ENCODE results near the gene DYSF.

DYSF gene

GRCh38 chr2:71711133-71711855, 257.9 kb downstream of the DYSF start:
- Mint-ChIP-seq H3K4me1 (no peaks in the 10 kb centered on the region), H3K27ac (no peak overlapping the region), H3K36me3 (no peaks in the 10 kb centered on the region), H3K9me3 (no peaks in the 10 kb centered on the region), H3K27me3 (peaks cover 11% of the 10 kb centered on the region), H3K4me3 (no peak overlapping the region)
- ATAC-seq (ENCODE audit: low read depth): no peak
- DNase-seq (ENCODE audit: low spot score in 2 of 2): no peak

DNA sequence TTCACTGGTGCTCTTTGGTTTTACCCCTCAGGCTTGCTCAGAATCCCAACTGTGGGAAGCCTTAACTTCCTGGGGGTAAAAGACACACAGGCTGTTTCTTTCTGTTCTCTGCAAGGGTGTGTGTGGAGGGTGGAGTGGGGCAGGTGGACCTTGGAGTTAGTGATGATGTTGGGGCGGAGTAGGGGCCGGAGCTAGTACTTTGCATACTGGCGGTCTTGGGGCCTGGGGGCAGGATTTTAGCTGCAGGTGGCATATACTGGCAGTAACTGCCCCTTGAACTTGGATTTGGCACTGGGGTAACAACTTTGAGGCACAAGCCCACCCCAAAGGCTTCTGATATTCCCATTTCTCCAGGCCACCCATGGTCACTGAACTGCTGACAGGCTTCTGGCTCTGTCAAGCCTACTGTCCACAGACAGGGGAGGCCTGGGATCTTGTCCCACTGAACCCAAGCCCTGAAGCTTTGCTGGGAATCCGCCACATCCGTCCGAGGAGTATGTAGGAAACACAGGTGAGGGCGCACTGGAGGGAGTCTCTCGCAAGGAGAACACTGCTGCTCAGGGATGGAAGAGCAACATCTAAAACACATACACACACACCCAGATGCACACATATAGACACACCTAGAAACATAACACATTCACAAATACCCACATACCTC, 258.9 kb downstream of the DYSF start:
- Mint-ChIP-seq H3K27ac (no peak overlapping the region), H3K4me1 (no peaks in the 10 kb centered on the region), H3K4me3 (no peak overlapping the region), H3K27me3 (peaks cover 11% of the 10 kb centered on the region), H3K36me3 (no peaks in the 10 kb centered on the region), H3K9me3 (no peaks in the 10 kb centered on the region)
- ATAC-seq (ENCODE audit: low read depth) (no peak), DNase-seq (ENCODE audit: low spot score in 2 of 2) (no peak)

DNA sequence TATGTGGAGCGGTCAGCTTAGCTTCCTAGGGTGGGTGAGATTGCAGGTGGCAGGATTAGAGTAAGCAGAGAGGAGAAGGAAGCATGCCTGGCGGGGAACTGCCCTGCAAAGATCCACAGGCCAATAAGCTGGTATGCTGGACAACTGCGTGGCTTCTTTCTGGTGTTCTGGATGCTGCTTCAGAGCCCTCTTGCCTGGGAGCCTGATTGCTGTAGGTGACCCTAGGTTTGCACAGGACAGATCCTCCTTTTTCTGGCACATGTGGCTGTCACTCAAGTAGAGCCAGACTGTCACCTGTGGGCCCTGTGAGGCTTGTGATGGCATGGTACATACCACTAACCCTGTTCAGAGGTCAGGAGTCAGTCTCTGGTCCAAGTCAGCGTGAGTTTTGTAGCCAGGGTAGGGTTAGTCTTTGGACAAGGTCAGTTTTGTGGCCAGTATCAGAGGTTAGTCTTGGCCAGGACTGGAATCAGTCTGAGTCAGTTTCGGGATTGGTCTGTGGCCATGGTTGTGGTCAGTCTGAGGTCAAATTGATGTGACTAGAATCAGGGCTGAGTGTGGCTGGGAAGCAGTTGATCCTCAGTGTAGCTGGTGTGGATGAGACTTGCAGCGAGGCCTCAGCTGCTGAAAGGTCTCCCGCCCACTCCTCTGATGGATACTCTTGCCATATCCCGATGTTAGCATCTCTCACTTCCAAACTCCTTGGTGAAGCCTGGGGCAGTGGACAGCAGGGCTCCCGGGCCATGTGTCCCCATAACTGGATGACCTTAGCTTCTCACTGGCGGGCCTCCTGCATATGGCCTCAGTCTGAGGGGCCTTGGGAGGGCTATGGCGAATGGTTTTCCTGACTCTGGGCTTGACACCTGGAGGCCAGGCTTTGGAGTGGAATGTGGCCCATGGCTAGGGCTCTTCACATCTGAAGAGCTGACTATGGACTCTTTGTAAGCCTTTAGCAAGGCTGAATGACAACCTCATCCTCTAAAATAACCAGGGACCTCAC, 260.5 kb downstream of the DYSF start:
- DNase-seq (ENCODE audit: low spot score in 2 of 2) (no peak), ATAC-seq (ENCODE audit: low read depth) (no peak)
- no peaks in the 10 kb centered on the region for H3K9me3 Mint-ChIP-seq
- no peak overlapping the region for H3K4me3 Mint-ChIP-seq
- no peaks in the 10 kb centered on the region for H3K4me1 Mint-ChIP-seq
- H3K36me3 Mint-ChIP-seq: no peaks in the 10 kb centered on the region
- no peak overlapping the region for H3K27ac Mint-ChIP-seq
- peaks cover 7% of the 10 kb centered on the region for H3K27me3 Mint-ChIP-seq

DNA sequence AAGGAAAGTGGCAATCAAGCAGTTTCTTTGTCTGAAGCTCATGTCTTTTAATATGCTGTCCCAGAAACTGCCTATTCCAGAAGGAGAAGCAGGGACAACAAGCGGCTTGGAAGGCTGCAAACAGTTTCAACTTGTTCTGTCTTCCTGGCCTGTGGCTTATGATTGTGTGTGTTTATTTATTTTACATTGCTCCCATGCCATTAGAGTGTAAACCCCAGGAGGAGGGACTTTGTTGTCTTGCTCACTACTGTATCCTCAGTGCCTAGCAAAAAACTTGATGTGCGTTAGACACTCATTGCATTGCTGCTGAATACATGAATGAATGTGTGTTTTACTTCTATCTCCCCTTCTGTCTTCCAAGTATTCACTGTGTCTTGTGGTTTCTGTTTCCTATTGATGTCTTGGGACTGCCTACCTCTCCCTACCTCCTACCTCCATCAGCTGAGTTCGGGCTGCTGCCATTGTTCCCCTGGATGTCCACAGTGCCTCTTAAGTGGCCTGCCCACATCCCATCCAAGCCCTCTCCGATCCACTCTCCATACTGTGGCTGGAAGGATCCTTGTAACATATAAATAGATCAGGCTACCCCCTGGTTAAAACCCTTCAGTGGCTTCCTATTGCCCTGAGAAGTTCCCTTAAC, 261.4 kb downstream of the DYSF start:
- no peaks in the 10 kb centered on the region for H3K9me3 Mint-ChIP-seq
- DNase-seq (ENCODE audit: low spot score in 2 of 2) (no peak), ATAC-seq (ENCODE audit: low read depth) (no peak)
- no peak overlapping the region for H3K27ac Mint-ChIP-seq
- peaks cover 9% of the 10 kb centered on the region for H3K27me3 Mint-ChIP-seq
- no peaks in the 10 kb centered on the region for H3K36me3 Mint-ChIP-seq
- no peaks in the 10 kb centered on the region for H3K4me1 Mint-ChIP-seq
- H3K4me3 Mint-ChIP-seq: no peak overlapping the region

DNA sequence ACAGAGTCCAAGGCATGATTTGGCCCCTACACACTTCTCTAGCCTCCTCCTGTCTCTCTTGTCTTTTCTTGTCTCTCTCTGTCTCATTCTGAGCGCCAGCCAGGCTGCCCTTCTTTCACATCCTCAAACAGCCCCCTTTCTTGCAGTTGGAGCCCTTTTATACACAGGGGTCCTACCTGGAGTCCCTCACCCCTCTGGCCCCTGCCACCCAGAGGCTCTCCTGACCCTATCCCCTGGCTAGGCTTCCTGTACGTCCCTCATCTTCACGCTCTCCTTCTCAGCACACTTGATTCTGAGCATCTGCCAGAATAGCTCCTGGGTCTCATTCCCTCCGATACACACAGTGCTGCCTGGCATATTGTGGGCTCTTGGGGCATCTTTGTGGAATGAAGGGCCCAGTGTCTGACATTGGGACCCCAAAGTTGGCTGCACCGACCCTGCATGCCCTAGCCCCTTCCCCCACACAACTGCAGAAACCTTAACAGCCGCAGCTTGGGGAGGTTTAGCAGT, 261.9 kb downstream of the DYSF start:
- DNase-seq (ENCODE audit: low spot score in 2 of 2): no peak

GRCh38 chr2:71715951-71716696, 262.8 kb downstream of the DYSF start:
- DNase-seq (ENCODE audit: low spot score in 2 of 2): no peak
- Mint-ChIP-seq H3K36me3 (no peaks in the 10 kb centered on the region), H3K27ac (no peak overlapping the region), H3K9me3 (no peaks in the 10 kb centered on the region), H3K4me3 (no peak overlapping the region), H3K4me1 (no peaks in the 10 kb centered on the region), H3K27me3 (peaks cover 9% of the 10 kb centered on the region)
- no peak for ATAC-seq (ENCODE audit: low read depth)

More for the DNA sequence above, 261.9 kb downstream of the DYSF start:
- H3K27me3 Mint-ChIP-seq: peaks cover 9% of the 10 kb centered on the region
- no peaks in the 10 kb centered on the region for H3K9me3 Mint-ChIP-seq
- H3K36me3 Mint-ChIP-seq: no peaks in the 10 kb centered on the region
- no peak overlapping the region for H3K4me3 Mint-ChIP-seq
- no peak for ATAC-seq (ENCODE audit: low read depth)
- no peak overlapping the region for H3K27ac Mint-ChIP-seq
- no peaks in the 10 kb centered on the region for H3K4me1 Mint-ChIP-seq

- H3K4me3 Mint-ChIP-seq: no peak overlapping the region
- no peaks in the 10 kb centered on the region for H3K4me1 Mint-ChIP-seq
- H3K9me3 Mint-ChIP-seq: no peaks in the 10 kb centered on the region
- H3K27me3 Mint-ChIP-seq: peaks cover 7% of the 10 kb centered on the region
- ATAC-seq (ENCODE audit: low read depth): no peak
- no peak overlapping the region for H3K27ac Mint-ChIP-seq
- no peaks in the 10 kb centered on the region for H3K36me3 Mint-ChIP-seq
- no peak for DNase-seq (ENCODE audit: low spot score in 2 of 2)
Measured at GRCh38 chr2:71716697-71717624, 263.6 kb downstream of the DYSF start.

- no peak for DNase-seq (ENCODE audit: low spot score in 2 of 2)
- Mint-ChIP-seq H3K27ac (no peak overlapping the region), H3K36me3 (peaks cover 1% of the 10 kb centered on the region), H3K4me1 (no peaks in the 10 kb centered on the region), H3K27me3 (peaks cover 7% of the 10 kb centered on the region), H3K9me3 (peaks cover 3% of the 10 kb centered on the region), H3K4me3 (no peak overlapping the region)
- no peak for ATAC-seq (ENCODE audit: low read depth)
Measured at GRCh38 chr2:71718686-71719085, 265.3 kb downstream of the DYSF start.

DNA sequence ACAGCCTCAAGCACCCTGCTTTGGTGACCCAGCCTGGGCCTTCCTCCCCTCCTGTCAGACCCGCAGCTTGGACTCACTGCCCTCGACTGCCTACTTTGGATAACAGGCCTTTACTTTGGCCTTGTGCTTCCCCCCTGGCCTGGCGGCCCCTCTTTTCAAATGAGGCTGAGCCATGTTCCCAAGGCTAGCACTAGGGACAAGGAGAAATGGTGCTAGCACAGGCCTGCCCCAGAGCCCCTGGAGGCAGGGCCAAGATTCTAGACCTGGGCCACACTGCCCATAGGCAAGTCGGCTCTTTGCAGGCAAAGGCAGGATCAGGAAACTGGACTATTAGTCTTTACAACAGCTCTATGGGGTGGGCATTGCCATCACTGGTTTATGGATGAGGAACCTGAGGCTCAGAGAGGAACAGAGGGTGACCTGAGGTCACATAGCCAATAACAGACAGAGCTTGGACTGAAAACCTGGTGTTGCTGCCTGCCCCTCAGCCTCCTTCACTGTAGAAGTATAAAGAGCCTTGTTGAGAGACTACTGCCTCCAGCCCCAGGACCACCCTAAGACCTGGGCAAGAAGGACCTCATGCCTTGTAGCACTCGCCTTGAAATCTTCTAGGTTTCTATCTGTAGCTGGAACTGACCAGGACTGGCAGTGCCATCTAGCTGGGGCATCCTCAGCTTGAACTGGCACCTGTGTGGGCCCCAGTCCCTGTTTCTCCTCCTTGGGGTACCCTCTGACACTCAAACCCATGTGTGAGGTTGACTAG, 266.3 kb downstream of the DYSF start:
- Mint-ChIP-seq H3K4me3 (no peak overlapping the region), H3K4me1 (no peaks in the 10 kb centered on the region), H3K27me3 (peaks cover 7% of the 10 kb centered on the region), H3K36me3 (peaks cover 1% of the 10 kb centered on the region), H3K9me3 (peaks cover 5% of the 10 kb centered on the region), H3K27ac (no peak overlapping the region)
- DNase-seq (ENCODE audit: low spot score in 2 of 2) (no peak), ATAC-seq (ENCODE audit: low read depth) (no peak)

GRCh38 chr2:71720283-71720560, 266.9 kb downstream of the DYSF start:
- Mint-ChIP-seq H3K4me1 (no peaks in the 10 kb centered on the region), H3K36me3 (peaks cover 1% of the 10 kb centered on the region), H3K9me3 (peaks cover 5% of the 10 kb centered on the region), H3K27ac (no peak overlapping the region), H3K27me3 (peaks cover 7% of the 10 kb centered on the region), H3K4me3 (no peak overlapping the region)
- no peak for ATAC-seq (ENCODE audit: low read depth)
- DNase-seq (ENCODE audit: low spot score in 2 of 2): no peak

GRCh38 chr2:71720596-71721361, 267.4 kb downstream of the DYSF start:
- DNase-seq (ENCODE audit: low spot score in 2 of 2) (no peak), ATAC-seq (ENCODE audit: low read depth) (no peak)
- Mint-ChIP-seq H3K4me3 (no peak overlapping the region), H3K27ac (no peak overlapping the region), H3K4me1 (no peaks in the 10 kb centered on the region), H3K36me3 (peaks cover 1% of the 10 kb centered on the region), H3K9me3 (peaks cover 5% of the 10 kb centered on the region), H3K27me3 (peaks cover 7% of the 10 kb centered on the region)

Data from memory B cell (primary cell).